GM15510 (cell line): ENCODE results near the gene CPXM2.

Experiments used
- POLR2A ChIP-seq: IDR thresholded peaks from 3 replicates; pipeline ENCODE4 v1.6.1; 2011; ENCODE audit warnings: borderline replicate concordance; ENCODE audit not compliant: insufficient read length; ENCODE audit errors: extremely low read depth

The CPXM2 gene

GRCh38 chr10:123891144-123892071 is at the start of gene CPXM2:
TSS of gene CPXM2 (minus strand) at chr10:123891807. CDS start at chr10:123891659, 148 bp downstream.
- no peak for TF ChIP-seq POLR2A

- TF ChIP-seq POLR2A: no peak
These were observed 48.0 kb upstream of the CPXM2 start for GRCh38 chr10:123939591-123939990.

GRCh38 chr10:123938890-123939289 is 47.3 kb upstream of the CPXM2 start:
- TF ChIP-seq POLR2A: no peak

GRCh38 chr10:123936426-123936825 is 44.8 kb upstream of the CPXM2 start:
- TF ChIP-seq POLR2A: no peak

- no peak for TF ChIP-seq POLR2A
These were observed 44.1 kb upstream of the CPXM2 start for GRCh38 chr10:123935680-123936079.

DNA sequence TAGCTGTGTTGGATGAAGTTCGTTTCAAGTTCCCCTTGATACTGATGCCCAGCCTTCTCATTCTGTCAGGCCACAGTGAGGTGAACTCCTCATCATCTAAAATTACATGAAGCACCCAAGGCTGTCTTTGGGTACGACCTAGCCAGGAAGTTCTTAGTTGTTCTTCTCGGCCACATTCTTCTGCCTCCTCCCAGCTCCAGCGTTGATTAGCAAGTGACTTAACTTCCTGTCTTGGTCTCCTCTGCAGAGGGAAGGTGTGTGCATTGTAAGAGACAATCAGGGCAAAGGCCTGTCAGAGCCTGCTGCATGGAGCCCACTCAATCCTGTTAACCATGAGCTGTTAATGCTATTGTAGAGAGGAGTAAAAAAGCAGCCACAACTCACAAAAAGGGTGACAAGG is 43.2 kb upstream of the CPXM2 start:
- TF ChIP-seq POLR2A: no peak

GRCh38 chr10:123930340-123931001 is 38.9 kb upstream of the CPXM2 start:
- no peak for TF ChIP-seq POLR2A

GRCh38 chr10:123929791-123930190 is 38.2 kb upstream of the CPXM2 start:
- no peak for TF ChIP-seq POLR2A

- TF ChIP-seq POLR2A: no peak
These were observed 36.8 kb upstream of the CPXM2 start for GRCh38 chr10:123928427-123928826.

DNA sequence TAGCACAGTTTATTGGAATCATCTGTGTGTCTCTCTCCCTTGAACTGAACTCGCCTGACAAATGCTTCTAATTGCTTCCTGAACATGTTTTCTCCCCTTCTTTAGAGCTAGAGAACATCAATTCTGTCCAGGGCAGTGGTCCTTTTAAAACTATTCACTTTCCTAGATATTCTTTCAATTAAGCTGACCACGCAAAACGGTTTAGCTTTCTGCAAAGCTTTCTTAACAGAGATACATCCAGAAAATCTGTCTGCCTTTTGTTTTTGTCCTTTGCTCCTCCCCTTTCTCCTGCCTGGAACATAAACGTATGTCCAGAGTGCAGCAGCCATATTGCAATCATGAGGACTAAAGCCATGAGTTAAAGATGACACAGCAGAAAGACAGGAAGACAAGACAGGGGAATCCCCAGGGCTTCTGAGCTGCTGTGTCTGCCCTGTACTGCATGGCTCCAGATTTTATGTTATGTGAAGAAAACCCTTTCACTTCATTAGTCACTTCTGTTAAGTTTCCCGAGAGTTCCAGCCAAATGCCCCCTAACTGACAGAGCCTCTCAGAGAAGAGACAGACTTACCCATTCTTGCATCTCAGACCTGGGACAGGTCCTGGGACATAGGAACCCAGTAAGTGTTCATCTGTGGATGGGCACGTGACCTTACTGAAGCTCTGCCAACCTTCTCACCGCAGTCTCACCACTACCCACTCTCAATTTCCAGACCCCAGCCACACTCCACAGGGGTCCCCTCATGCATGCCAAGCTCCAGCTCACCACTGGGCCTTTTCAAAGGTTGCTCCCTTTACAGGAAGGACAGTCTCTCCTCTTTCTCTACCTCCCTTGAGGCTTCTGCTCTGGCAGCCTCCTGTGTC is 35.0 kb upstream of the CPXM2 start:
- TF ChIP-seq POLR2A: no peak

DNA sequence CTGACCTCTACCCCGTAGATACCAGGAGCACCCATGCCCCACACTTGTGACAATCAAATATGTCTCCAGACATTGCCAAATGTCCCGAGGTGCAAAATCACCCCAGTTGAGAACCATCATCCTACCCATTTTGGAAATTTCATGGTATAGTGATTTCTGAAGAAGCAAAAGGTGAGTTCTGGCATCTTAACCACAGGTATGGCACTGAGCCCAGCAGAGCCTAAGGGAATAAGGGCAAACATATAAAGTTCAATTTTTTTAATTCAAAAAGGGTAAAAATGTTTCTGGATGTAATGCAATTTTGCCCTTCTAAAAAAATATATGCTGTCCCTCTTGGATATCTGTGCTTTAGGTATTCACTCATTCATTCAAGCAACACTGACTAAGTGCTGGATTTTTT is 30.5 kb upstream of the CPXM2 start:
- no peak for TF ChIP-seq POLR2A

GRCh38 chr10:123916775-123917174 is 25.2 kb upstream of the CPXM2 start:
- no peak for TF ChIP-seq POLR2A

DNA sequence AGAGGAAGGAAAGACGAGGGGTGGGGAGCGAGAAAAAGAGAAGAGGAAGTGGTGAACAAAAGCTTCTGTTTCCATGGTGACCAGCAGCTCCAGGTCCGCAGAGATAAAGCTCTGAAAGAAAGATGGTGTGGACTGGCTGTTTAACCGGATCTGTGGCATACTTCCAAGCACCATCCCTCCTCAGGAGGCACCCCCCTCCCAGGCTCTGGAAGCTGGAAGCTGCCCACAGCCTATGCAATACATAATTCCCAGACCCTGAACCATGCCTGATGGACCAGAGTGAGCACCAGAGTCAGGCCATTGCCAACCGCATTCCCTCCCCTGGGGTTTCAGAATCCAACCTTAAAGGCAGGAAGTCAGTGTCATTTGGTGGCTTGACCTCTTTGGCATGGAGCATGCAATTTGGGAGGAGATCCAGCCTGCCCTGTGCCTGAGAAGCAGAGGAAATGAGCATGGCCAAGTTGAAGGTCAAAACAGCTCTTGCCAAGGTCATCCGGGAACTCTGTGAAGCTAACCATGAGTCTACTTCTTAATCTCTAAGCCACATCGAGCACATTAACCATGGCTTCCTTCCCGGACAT is 22.2 kb upstream of the CPXM2 start:
- TF ChIP-seq POLR2A: no peak

GRCh38 chr10:123912871-123913270 is 21.3 kb upstream of the CPXM2 start:
- no peak for TF ChIP-seq POLR2A
